Calu3 (cell line): ENCODE data around the gene MIOX. TPM values are rescaled to one million over a fixed set of nuclear protein-coding genes. Genes with fewer than 3 reads are reported as not detected.
A peak's percentile ranks its signal among the peaks of the same experiment; 100 is the strongest.

ENCODE experiments used
- BruUV-seq: library from RNA; stranded (reverse); fragments of 400-500 nt; replicated peaks from 2 replicates; lab custom pipeline; 2021; lab: Mats Ljungman, UMichigan
- CTCF ChIA-PET: fragments of 300-600 bp; sonication (Branson Sonifier 250); formaldehyde crosslinking; loops from one replicate; lab custom pipeline; 2022; ENCODE audit warnings: antibody characterized with exemption; lab: Charles Lee
- DNase-seq: peaks from one replicate; pipeline ENCODE4 v3.0.0; 2022
- H3K27ac Mint-ChIP-seq: one replicate; pipeline ENCODE4 v1.8.0; 2022; ENCODE audit warnings: mixed read lengths; ENCODE audit not compliant: unreplicated experiment
- H3K27me3 Mint-ChIP-seq: one replicate; pipeline ENCODE4 v1.8.0; 2022; ENCODE audit warnings: mixed read lengths; ENCODE audit not compliant: unreplicated experiment
- H3K36me3 Mint-ChIP-seq: one replicate; pipeline ENCODE4 v1.8.0; 2022; ENCODE audit warnings: mild to moderate bottlenecking, moderate library complexity, mixed read lengths; ENCODE audit not compliant: insufficient read depth, unreplicated experiment
- H3K4me1 Mint-ChIP-seq: one replicate; pipeline ENCODE4 v1.8.0; 2022; ENCODE audit warnings: mild to moderate bottlenecking, low read depth, mixed read lengths; ENCODE audit not compliant: unreplicated experiment
- H3K4me3 Mint-ChIP-seq: one replicate; pipeline ENCODE4 v1.8.0; 2022; ENCODE audit warnings: mild to moderate bottlenecking, low read depth, moderate library complexity, mixed read lengths; ENCODE audit not compliant: unreplicated experiment
- H3K9me3 Mint-ChIP-seq: one replicate; pipeline ENCODE4 v1.8.0; 2022; ENCODE audit warnings: low read depth, mixed read lengths; ENCODE audit not compliant: unreplicated experiment
- intact Hi-C: fragments of 100-400 bp; cut with micrococcal nuclease; formaldehyde crosslinking; loops from one replicate; pipeline ENCODE4 v1.10.0; 2022; ENCODE audit not compliant: unreplicated experiment
- total RNA-seq: library from RNA; stranded (reverse); gene quantifications from 2 replicates; pipeline ENCODE4 v1.2.3, GENCODE V29; 2022
- TF ChIP-seq, protein P1 (sequence below): fragments of 200-600 bp; IDR thresholded peaks from one replicate; pipeline ENCODE4 v1.8.0; 2022; ENCODE audit warnings: antibody characterized with exemption; ENCODE audit not compliant: unreplicated experiment

MIOX gene
- total RNA-seq, 1 experiment from 2014 or later, result 0.45 TPM

DNA sequence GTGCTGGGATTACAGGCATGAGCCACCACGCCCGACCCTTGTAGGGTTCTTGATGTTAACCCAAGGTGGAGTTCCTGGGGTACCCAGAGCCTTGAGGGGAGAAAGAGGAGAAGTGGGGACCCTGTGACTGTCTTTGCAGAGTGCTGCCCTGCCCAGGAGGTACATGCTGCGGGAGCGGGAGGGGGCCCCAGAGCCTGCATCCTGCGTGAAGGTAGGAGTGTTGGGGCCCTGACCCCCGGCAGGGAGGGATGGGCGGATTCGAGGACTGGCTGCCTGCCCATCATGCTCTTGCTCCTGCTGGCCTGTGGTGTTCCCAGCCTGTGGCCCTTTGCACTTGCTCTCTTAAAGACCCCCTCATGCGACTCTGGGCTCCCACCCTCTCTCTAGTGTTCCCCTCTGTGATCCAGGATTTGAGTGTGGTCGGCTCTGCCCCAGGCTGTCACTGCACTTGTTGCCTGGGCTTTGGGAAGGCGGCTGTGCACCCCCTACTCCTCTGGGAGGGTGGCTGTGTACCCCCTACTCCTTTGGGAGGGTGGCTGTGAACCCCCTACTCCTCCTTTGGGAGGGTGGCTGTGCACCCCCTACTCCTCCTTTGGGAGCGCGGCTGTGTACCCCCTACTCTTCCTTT, 34.3 kb downstream of the MIOX start:
- CTCF ChIA-PET, result no interaction called here
- no peak overlapping the region for H3K4me3 Mint-ChIP-seq

DNA sequence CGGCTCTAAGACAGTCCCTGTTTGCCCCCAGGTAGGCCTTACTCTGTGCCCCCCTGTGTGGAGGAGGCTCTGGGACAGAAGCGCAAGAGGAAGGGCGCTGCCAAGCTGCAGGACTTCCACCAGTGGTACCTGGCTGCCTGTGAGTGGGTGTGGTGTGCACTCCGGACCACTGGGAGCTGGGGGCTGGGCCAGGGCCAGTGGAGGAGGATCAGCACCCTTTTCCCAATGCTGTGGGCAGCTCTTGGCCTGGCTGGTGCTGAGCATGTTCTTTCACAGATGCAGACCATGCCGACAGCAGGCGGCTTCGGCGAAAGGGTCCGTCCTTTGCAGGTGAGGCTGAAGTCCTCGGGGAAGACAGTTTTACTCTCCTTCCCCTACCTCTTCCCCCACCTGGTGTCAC, 35.1 kb downstream of the MIOX start:
- intact Hi-C loops, result no loop called here
- H3K4me3 Mint-ChIP-seq, result no peak overlapping the region
- H3K36me3 Mint-ChIP-seq, result peaks cover 62% of the 10 kb centered on the region
- DNase-seq, result no peak
- peaks cover 11% of the 10 kb centered on the region for H3K4me1 Mint-ChIP-seq
- CTCF ChIA-PET, result no interaction called here
- H3K27me3 Mint-ChIP-seq, result no peaks in the 10 kb centered on the region
- TF ChIP-seq, protein P1, sequence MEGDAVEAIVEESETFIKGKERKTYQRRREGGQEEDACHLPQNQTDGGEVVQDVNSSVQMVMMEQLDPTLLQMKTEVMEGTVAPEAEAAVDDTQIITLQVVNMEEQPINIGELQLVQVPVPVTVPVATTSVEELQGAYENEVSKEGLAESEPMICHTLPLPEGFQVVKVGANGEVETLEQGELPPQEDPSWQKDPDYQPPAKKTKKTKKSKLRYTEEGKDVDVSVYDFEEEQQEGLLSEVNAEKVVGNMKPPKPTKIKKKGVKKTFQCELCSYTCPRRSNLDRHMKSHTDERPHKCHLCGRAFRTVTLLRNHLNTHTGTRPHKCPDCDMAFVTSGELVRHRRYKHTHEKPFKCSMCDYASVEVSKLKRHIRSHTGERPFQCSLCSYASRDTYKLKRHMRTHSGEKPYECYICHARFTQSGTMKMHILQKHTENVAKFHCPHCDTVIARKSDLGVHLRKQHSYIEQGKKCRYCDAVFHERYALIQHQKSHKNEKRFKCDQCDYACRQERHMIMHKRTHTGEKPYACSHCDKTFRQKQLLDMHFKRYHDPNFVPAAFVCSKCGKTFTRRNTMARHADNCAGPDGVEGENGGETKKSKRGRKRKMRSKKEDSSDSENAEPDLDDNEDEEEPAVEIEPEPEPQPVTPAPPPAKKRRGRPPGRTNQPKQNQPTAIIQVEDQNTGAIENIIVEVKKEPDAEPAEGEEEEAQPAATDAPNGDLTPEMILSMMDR, result no peak
- no TSS peak for BruUV-seq
- no peak overlapping the region for H3K27ac Mint-ChIP-seq
- H3K9me3 Mint-ChIP-seq, result no peaks in the 10 kb centered on the region

More for the DNA sequence above, 34.3 kb downstream of the MIOX start:
- no TSS peak for BruUV-seq
- no peaks in the 10 kb centered on the region for H3K27me3 Mint-ChIP-seq
- DNase-seq, result no peak
- peaks cover 10% of the 10 kb centered on the region for H3K4me1 Mint-ChIP-seq
- H3K36me3 Mint-ChIP-seq, result peaks cover 57% of the 10 kb centered on the region
- intact Hi-C loops, result no loop called here
- H3K9me3 Mint-ChIP-seq, result no peaks in the 10 kb centered on the region
- TF ChIP-seq, protein P1, result no peak
- no peak overlapping the region for H3K27ac Mint-ChIP-seq

DNA sequence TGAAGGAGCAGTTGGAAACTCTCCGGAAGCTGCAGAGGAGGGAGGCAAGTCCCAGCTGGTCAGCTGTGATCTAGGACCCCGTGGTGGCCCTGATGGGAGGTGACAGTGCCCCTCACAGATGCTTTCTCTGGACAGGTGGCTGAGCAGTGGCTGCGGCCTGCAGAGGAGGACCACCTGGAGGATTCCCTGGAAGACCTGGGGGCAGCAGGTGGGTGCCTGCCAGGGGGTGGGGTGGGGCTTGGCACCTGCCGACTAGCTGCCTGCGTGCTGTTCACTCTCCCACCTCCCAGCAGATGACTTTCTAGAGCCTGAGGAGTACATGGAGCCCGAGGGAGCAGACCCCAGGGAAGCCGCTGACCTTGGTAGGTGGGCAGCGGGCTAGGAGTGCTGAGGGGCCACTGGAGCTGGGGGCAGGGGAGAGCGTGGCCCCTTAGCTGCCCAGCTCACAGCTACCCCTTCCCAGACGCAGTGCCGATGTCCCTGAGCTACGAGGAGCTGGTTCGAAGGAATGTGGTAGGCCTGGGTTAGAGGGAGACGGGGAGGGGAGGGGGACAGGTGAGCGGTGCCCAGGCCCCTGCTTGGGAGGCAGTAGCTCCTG, 35.6 kb downstream of the MIOX start:
- Mint-ChIP-seq H3K4me3 (no peak overlapping the region), H3K9me3 (no peaks in the 10 kb centered on the region), H3K27me3 (no peaks in the 10 kb centered on the region), H3K27ac (peak overlapping the region; percentile 66), H3K4me1 (peaks cover 17% of the 10 kb centered on the region), H3K36me3 (peaks cover 62% of the 10 kb centered on the region)
- TF ChIP-seq, protein P1, result no peak
- intact Hi-C loops, result no loop called here
- no TSS peak for BruUV-seq
- CTCF ChIA-PET, result no interaction called here
- DNase-seq, result no peak

DNA sequence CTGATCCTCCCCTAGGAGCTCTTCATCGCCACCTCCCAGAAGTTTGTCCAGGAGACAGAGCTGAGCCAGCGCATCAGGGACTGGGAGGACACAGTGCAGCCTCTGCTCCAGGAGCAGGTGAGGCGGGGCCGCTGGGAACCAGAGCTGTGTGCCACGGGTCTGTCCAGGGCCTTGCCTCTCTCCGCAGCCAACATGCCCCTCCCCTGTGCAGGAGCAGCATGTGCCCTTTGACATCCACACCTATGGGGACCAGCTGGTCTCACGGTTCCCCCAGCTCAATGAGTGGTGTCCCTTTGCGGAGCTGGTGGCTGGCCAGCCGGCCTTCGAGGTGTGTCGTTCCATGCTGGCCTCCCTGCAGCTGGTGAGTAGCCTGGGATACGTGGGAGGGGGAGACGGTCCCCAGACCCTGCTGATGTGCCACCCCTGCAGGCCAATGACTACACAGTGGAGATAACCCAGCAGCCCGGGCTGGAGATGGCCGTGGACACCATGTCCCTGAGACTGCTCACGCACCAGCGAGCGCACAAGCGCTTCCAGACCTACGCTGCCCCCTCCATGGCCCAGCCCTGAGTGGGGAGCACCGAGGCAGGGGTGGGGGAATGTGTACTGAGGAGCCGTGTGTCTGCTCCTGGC, 36.3 kb downstream of the MIOX start:
- TF ChIP-seq, protein P1, result no peak
- BruUV-seq, result TSS peak; percentile 9
- intact Hi-C loops, result no loop called here
- Mint-ChIP-seq H3K9me3 (no peaks in the 10 kb centered on the region), H3K4me3 (no peak overlapping the region), H3K36me3 (peaks cover 68% of the 10 kb centered on the region), H3K27ac (no peak overlapping the region), H3K27me3 (no peaks in the 10 kb centered on the region), H3K4me1 (peaks cover 20% of the 10 kb centered on the region)
- CTCF ChIA-PET, result no interaction called here
- no peak for DNase-seq
